IPS-11a (cell line): ENCODE data around the gene UCP2.

Source experiments
- H3K4me3 ChIP-seq: one replicate; pipeline ENCODE4 v1.5.1; 2013; ENCODE audit warnings: low read depth, low read length, control low read depth

The UCP2 gene, protein sequence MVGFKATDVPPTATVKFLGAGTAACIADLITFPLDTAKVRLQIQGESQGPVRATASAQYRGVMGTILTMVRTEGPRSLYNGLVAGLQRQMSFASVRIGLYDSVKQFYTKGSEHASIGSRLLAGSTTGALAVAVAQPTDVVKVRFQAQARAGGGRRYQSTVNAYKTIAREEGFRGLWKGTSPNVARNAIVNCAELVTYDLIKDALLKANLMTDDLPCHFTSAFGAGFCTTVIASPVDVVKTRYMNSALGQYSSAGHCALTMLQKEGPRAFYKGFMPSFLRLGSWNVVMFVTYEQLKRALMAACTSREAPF

DNA sequence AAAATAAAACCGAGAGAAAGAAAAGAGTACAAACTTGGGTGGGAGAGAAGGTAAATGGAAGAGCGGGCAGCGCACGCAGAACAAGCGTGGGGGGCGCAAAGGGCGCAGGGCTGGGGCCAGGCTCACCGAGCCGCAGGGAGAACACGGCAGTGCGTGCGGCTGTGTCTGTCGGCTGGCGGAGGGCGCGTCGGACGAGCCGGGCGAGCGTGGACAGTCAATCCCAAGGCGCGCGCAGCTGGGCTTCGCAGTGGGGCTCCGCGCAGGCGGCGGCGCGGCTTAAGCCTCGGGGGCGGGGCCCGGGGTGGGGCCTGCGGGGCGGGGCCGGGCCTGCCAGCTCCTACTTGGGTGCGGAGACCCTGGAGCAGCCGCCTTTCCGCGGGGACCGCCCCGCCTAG lies at the start of gene UCP2:
Gene UCP2, minus strand, starts transcription at position 249 of the 395 bp plus-strand sequence. CDS start 4,465 bp downstream, outside the sequence.
- H3K4me3 ChIP-seq, result peak within 1 kb of the TSS; percentile 80

DNA sequence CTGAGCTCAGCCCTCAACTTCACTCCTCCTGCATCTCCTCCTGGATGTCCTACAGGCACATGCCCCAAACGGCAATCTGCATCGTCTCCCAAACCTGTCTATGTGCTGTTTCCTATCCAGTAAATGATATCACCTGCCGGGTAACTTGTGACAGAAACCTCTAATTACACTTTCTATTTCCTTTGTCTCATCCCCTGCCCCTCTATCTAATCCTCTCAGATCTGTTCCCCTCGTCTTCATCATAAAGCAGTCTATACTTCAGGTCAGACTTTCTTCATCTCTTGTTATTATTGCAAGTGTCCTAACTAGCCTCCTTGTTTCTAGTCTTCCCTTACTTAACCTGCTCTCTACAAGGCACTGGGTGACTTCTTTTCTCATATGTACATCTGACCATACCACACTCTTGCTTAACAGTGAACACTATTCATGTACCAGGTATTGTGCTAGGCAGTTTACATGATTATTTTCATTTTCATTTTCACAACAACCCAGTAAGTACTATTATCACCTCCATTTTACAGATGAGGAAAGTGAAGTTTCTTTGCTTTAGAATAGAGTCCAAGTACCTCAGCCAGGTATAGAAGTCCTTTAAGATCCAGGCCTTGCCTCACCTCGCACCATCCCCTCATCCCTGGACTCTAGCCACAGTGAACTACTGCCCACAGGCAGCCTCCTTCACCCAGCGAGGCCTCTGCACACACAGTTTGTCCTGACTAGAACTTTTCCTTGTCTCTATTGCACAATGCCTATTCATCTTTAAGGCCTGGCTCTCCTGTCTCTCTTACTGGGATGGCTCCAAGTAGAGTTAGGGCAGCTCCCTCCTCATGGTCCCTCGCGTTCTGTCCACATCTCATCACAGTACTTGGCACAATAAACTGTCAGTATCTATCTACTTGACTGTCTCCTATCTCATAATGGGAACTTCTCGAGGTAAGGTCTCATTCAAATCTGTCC lies 48.4 kb upstream of the UCP2 start:
- no peak overlapping the region for H3K4me3 ChIP-seq

DNA sequence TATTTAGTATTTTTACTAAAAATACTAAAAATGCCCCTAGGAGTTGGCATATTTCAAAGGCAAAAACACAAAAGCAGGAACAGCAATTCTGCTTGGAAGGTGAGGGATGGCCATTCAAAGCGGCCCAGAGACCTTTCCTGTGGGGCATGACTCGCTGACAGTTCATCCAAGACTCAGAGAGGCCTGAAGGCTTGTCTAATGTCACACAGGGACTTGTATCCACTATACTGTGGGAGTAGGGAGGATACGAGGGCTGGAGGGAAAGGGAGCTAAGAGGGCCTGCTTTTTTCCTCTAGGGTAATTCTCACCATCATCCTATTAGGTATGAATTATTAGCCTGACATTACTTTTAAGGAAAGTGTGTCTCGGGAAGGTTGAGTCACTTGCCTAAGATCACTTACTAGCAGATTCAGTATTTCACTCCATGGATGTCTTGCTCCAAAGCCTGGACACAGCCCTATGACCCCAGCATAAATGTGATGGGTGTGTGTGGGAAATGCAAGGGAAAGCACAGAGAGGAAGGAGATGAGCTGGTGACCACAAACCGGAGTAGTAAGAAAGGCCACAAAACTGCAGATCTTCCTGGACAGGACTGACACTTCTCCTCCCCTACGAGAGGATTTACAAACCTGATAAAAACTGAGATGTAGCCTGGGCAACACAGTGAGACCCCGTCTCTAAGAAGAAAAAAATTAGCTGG lies 43.0 kb upstream of the UCP2 start:
- H3K4me3 ChIP-seq, result no peak overlapping the region

DNA sequence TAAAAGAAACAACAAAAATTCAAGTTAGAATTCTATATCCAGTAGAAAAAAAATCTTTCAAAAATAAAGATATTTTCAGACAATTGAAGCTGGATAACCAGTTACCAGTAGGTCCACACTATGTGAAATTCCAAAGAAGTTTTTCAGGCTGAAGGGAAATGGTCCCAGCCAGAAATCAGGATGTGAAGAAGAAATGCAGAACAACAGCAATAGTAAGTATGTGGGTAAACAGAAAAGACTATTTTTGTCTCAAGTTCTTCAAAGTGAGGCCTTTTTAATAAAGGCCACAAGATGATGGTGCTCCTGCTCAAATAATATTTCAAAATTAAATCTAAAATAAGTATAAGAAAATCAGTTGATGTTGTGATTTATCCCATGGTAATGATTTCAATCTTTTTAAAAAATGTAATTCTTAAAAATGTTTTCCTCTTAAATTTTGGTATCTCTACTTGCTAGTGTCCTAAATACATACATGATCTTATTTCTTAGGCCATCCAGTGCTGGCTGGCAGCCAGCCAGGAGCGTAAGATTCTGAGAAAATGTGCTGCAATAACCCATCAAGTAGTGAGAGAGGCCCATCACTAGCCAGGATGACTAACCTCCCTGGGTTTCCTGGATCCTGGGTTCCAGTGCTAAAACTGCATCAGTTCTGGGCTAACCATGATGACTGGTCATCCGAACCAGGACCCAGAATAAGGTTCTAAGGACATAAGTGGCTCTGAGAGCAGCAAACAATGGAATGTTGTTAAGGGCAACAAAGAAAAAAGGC lies 41.8 kb upstream of the UCP2 start:
- H3K4me3 ChIP-seq, result no peak overlapping the region

DNA sequence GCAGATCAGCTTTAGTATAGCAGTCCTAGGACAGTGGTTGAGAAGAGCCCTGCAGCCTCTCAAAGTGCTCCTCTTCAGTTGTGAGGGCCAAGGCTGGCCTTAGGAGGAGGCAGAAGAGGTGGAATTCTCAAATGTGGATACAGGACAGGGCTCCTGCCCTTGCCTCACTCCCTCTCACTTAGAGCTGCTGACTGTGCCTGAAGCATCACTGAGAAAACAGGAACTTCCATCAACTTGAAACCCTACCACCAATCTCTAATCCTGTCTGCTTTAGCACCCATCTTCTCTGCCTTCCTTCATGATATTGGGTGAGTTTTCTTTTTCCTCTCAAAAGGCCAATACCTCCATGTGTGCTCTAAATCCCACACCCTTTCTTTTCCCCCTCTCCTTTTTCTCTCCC lies 40.6 kb upstream of the UCP2 start:
- no peak overlapping the region for H3K4me3 ChIP-seq

DNA sequence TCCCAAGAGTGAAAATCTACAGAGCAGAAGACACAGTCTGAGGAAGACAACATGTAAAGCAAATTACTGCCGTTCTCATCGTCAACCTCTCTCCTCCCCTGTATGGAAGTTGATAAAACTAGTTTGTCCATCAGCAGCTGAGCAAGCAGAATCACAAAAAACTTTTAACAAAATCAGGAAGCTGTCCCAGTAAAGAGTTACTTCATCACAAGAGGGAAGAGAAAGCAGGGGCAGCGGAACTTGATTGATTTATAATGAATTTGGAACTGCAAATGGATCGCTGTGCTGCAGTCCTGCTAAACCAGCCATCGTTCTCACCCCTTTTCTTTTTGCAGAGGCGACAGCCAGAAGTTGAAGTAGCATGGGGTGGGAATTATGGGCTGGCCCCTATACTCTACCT lies 39.9 kb upstream of the UCP2 start:
- no peak overlapping the region for H3K4me3 ChIP-seq

DNA sequence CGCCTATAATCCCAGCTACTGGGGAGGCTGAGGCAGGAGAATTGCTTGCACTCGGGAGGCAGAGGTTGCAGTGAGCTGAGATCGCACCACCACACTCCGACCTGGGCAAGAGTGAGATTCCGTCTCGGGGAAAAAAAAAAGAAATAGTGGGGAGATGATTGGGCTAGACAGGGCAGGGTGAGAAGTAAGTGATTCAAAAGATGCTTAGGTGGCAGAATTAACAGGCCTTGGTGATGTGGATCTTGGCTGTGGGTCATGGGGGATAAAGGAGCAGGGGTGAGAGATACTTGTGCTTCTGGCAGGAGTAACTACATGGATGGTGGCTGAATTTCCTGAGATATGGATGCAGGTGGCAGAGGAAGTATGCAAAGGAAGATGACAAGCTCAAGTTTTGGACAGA lies 39.4 kb upstream of the UCP2 start:
- H3K4me3 ChIP-seq, result no peak overlapping the region

DNA sequence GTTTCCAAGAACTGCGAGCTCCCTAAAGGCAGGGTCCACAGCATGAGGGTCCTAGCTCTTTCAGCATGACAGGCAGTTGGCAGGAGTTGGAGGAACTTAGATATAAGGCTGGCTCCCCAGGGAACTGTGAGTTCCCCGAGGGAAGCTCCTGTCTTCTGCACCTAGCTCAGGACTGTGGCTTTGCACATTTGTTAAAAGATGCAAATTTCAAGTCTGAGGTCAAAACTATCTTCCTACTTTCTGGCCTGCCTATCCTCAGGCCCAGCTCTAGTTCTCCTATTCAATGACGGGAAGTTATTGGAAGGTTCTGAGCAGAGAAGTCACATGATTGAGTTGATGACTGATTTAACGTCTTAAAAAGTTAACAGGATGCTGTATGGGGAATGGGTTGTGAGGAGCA lies 37.9 kb upstream of the UCP2 start:
- H3K4me3 ChIP-seq, result no peak overlapping the region

DNA sequence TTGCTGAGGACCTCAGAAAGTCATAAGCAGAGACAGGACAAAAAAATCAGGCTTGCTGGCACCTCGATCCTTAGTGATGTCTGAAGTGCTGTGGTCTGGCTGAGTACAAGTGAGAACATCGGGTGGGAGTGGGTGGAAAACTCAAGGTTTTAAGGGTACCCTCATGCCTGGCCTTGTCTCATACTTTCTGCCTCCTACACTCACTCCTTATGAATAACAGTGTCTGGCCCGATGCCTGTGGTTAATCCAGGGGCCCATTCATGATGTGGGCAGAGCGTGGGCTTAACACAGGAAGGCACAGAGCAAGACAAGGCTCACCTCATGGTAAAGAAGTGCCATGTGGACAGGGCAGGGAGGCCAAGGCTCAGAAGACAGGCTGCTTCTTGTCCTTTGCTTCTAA lies 37.2 kb upstream of the UCP2 start:
- H3K4me3 ChIP-seq, result no peak overlapping the region

DNA sequence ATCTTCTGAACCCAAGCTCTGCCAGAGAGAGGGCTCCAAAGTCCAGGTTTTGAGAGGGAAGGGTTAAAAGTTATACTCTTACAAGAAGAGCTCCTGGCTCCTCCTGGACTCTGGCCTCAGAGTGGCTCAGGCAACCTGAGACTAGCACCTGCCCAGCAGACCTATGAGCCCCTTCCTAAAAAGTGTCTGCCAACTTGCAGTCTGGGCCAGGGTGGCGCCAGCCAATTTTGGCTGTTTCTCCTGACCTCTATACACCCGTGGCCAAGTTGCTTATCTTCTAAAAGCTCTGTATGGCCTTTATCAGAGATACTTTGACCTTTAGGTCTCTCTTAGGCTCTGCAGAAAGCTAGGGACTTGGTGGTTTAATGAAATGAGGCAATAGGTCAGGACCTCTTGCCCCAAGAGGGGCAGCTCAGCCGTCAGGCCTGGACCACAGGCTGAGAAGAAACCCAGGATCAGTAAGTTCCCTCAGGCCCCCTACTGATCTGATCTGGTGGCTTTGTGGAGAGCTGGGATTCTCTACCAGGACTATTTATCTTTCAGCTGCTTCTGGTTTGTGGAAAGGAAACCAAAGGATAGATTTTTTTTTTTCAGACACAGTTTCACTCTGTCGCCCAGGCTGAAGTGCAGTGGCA lies 36.6 kb upstream of the UCP2 start:
- no peak overlapping the region for H3K4me3 ChIP-seq

DNA sequence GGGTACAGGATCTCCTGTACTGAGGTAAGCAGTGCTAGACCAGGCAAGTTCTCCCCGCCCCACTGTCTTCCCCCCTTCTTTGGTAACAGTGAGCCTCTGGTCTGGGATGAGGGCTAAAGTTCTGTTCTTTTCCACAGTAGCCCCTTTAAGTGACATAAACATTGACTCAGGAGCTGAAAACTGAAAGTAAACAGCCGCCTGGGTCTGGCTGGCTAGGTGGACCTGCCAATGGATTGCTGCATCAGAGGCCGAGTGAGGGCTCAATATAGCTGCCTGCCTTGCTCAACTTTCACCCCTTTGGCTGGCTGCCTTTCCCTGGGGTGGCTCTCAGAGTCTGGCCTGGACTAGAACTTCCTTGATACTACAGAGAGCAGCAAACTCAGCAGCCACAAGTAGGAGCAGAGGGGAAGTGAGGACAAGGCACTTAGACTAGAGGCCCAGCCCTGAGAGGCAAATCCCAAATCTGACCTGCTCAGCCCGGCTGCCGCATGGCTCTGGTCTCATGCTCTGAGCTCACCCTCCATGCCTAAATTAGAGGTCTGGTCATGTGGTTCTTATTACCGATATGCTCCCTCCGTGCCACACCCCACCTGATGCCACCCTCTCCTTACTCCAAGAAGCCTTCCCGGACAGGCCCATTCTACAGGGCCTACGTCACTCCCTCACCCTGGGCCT lies 35.8 kb upstream of the UCP2 start:
- H3K4me3 ChIP-seq, result no peak overlapping the region

DNA sequence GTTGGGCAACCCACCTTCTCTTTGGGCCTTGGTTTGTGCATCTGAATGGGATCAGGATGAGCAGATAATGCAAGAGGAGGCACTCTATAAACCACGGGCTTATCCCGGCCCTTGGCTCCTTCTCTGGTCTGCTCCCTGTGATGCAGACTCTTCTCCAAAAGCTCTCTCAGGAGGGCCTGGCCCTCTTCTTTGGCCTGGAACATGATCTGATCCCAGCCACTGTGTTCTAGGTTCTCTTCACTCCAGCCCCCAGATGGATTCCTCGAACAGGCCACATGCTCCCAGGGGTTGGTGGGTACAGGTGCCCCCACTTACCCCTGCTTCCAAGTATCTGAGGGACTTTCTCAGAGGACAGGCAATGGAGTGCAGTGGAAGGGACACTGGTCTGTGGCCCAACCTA lies 35.0 kb upstream of the UCP2 start:
- no peak overlapping the region for H3K4me3 ChIP-seq

DNA sequence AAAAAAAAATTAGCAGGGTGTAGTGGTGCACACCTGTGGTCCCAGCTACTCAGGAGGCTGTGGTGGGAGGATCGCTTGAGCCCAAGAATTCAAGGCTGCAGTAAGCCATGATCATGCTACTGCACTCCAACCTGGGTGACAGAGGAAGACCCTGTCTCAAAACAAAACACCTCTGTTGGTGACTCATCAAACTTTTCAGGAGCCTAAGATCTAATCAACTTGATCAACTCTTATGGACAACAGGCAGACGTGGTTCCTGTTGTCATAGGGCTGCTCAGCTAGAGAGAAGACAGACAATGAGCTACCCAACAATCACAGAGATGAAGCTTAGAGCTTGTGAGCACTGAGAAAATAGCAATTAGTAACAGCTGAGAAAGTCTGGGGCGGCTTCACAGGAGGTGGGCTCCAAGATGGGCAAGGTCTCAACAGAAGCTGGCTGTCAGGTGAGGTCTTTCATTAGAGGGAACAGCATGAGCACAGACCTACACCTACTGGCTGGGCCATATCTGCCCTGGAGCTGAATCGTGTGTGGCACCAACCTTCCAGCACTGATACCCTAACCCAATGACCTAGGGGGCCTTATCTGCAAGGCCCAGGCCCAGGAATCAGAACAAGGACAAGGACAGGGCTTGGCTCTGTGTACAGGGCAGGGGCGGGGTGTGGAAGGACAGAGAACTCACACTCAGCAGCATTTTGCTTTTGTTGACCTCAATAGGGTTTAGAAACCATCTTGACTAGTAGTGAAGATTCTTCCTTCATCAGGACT lies 33.5 kb upstream of the UCP2 start:
- H3K4me3 ChIP-seq, result no peak overlapping the region

DNA sequence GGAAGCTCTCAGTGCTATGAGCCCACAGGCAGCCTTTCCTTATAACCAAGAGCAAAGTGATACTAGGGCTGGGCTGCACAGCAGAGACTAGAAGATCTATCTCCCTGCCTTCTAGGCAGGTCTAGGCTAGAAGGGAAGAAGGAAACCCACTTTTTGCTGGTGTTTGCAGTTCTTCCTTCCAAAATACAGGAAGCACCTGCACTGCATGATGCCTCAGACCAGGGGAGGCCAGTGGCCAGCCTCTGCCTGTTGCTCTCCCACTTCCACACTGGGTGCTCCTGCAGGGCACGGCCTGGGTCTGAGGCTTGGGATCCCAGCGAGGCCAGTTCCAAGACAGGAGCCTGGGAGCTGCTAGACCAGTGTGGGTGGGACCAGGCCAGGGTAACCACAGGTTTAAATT lies 32.2 kb upstream of the UCP2 start:
- H3K4me3 ChIP-seq, result no peak overlapping the region

DNA sequence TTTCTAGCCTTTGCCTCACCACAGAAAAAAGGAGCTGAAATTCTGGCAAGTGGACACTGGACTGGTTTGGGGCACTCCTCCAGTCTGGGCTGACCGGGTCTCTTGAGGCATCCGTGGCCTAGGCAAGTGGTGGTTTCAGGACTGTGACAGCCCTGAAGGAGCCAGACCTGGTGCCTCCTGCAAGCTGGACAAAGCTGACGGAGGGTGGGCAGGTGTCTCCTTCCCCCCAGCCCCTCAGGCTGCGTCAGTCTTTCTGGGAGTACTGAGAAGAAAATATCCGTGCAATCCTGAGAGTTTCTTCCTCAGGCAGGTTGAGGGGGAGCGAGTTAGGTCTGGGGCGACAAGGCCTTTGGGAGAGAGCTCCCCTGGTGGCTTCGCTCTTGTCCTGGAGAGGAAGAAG lies 30.5 kb upstream of the UCP2 start:
- H3K4me3 ChIP-seq, result no peak overlapping the region

DNA sequence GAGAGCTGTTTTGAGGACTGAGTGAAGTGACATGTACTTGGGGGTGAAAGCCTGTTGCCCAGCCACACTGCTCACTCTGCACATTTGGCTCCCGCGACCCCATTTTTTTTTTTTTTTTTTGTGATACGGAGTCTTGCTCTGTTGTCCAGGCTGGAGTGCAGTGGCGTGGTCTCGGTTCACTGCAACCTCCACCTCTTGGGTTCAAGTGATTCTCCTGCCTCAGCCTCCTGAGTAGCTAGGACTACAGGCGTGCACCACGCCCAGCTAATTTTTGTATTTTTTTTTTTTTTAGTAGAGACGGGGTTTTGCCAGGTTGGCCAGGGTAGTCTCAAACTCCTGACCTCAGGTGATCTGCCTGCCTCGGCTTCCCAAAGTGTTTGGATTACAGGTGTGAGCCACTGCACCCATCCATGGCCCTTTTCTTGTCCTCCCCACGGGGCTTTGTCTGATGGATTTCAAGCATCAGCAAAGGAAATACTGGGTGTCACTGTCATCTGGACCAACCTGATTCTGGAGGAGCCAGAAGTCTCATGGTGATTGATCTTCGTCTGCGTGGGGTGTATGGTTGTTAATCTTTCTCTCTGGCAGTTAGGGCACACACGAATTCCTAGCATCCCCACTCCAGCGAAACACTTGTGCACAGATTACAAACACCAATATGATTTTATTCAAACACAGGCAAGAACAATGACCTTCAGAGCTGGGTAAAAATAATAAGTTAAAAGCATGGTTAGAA lies 29.6 kb upstream of the UCP2 start:
- H3K4me3 ChIP-seq, result no peak overlapping the region

DNA sequence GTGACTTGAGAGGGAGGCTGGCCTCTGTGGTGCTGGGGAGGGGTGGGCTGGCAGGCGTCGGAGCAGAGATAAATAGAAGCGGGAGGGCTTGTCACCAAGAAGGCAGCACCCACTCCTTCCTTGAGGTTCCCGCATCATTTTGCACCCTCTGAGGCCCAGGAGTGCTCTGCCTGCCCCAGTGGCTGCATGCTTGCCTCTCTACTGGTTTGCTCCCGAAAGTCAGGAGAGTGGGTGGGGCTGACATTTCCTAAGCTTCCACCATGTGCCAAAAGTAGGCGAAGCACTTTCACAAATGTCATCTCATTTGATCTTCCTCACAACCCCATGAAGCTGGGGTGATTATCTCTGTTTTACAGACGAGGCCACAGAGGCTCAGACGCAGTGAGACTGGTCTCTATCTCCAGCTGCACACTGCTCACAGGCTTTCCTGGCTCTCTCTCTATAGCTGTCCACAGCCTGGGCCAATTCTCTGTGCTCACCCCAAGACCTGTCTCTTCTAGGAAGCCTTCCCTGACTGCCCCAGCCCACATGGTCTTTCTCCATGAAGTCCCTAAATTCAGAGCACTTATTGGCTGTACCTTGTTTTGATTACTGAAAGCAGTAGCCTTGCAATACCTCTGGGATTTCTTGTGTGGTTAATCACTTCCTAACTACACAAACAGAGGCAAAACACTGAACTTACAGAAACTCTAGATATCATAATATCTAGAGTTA lies 28.9 kb upstream of the UCP2 start:
- no peak overlapping the region for H3K4me3 ChIP-seq
